Stomach (tissue), 9 donors: ENCODE data around the gene PRKCE. TPM values are rescaled to one million over a fixed set of nuclear protein-coding genes. Genes with fewer than 3 reads are reported as not detected.
"Not testable (repeated sequence)": the region's sequence is repeated elsewhere in the genome, so short reads cannot be mapped to it uniquely, and the experiment has no call there.

ENCODE experiments used
- DNase-seq, 2 donors: peaks; one replicate each; pipeline versions ENCODE4 v3.0.0 to v3.0.0-alpha.2; 2013 to 2019
- H3K27ac ChIP-seq, 5 donors: fragments of 200-600 bp in 4 of 5; sonication (generic) in 4 of 5; one replicate each; pipeline ENCODE4 v1.5.1; 2013 to 2019; ENCODE audit warnings: mild to moderate bottlenecking in 1 of 5, moderate library complexity in 1 of 5
- H3K27me3 ChIP-seq, 3 donors: fragments of 200-600 bp; sonication (generic); one replicate each; pipeline ENCODE4 v1.5.1; 2017 to 2019; ENCODE audit warnings: mixed run types in 1 of 3
- H3K36me3 ChIP-seq, 4 donors: fragments of 200-600 bp; sonication (generic); 1 replicate in 3 of 4; 2 replicates in 1 of 4; pipeline ENCODE4 v1.5.1; 2016 to 2019
- H3K4me1 ChIP-seq, 4 donors: fragments of 200-600 bp; sonication (generic); one replicate each; pipeline ENCODE4 v1.5.1; 2016 to 2019
- H3K4me3 ChIP-seq, 4 donors: fragments of 200-600 bp; sonication (generic) in 3 of 4; one replicate each; pipeline ENCODE4 v1.5.1; 2016 to 2019; ENCODE audit warnings: mild to moderate bottlenecking in 1 of 4
- H3K9me3 ChIP-seq, 4 donors: fragments of 200-600 bp; sonication (generic); one replicate each; pipeline ENCODE4 v1.5.1; 2016 to 2019
- CTCF ChIP-seq, 7 experiments: fragments of 450-650 bp in 4 of 7; fragments of 200-600 bp in 3 of 7; sonication (generic) in 3 of 7; IDR thresholded peaks; one replicate each; pipeline ENCODE4 v1.5.1; 2016 to 2019; ENCODE audit warnings: antibody characterized with exemption in 7 of 7, control low read depth in 2 of 7, mild to moderate bottlenecking in 1 of 7
- EP300 ChIP-seq: sonication (generic); formaldehyde crosslinking; IDR thresholded peaks from one replicate; pipeline ENCODE4 v1.6.1; 2017; ENCODE audit warnings: antibody characterized with exemption
- POLR2A ChIP-seq, 4 donors: fragments of 450-650 bp; IDR thresholded peaks; one replicate each; pipeline ENCODE4 v1.6.1; 2016; ENCODE audit warnings: antibody characterized with exemption in 4 of 4, control low read depth in 2 of 4, mild to moderate bottlenecking in 1 of 4, moderate library complexity in 1 of 4
- POLR2AphosphoS5 ChIP-seq, 3 donors: sonication (generic); formaldehyde crosslinking; IDR thresholded peaks; one replicate each; pipeline ENCODE4 v1.6.1; 2016; ENCODE audit warnings: antibody characterized with exemption in 3 of 3
- WGBS, 5 donors: extraction: QIAGEN DNeasy Blood & Tissue Kit in 3 of 5; methylation state at CpG; one replicate each; pipeline versions ENCODE4 v1.1.5 to v1.1.7; 2013 to 2018; 5-methylcytosine and 5-hydroxymethylcytosine counted together
- intact Hi-C: fragments of 100-400 bp; cut with DNase I; formaldehyde crosslinking; loops from one replicate; pipeline ENCODE4 v1.15.1; 2023; ENCODE audit warnings: low total_unique reads
- polyA plus RNA-seq, 3 donors: library from polyadenylated mRNA; stranded (reverse); fragments of 200-250 nt; gene quantifications; one replicate each; pipeline ENCODE4 v1.2.3, GENCODE V29; 2013
- total RNA-seq, 5 donors: library from RNA; depleted of rRNA; stranded (reverse); fragments of >200 nt; gene quantifications; one replicate each; pipeline versions ENCODE4 v1.1.0 to v1.2.3, GENCODE V29; 2014 to 2016
- donor health status: healthy with polysubstance abuse.
- donor health status: Bipolar disorder and iron deficiency.
- donor health status: healthy.

PRKCE gene
- total and polyA plus RNA-seq, 8 donors = 2.0 to 92.0 (median 10.0) TPM

GRCh38 chr2:46210063-46210462, 558.6 kb downstream of the PRKCE start:
- Histone ChIP-seq H3K36me3 (no peaks in the 10 kb centered on the region), H3K4me1 (no peaks in the 10 kb centered on the region), H3K4me3 (no peak overlapping the region), H3K9me3 (peaks cover 0 to 19% (median 18%) of the 10 kb centered on the region in 4 donors), H3K27ac (no peak overlapping the region), H3K27me3 (no peaks in the 10 kb centered on the region)
- WGBS, 5 donors = 40 to 65% (median 53%) methylated on average over 1 of the region's 1 CpG
- no peak for DNase-seq
- intact Hi-C loops = no loop called here
- no peak for TF ChIP-seq POLR2A (IDR thresholded peaks at IDR 0.05)
- TF ChIP-seq POLR2AphosphoS5 (IDR thresholded peaks at IDR 0.05) = no peak
- no peak for TF ChIP-seq EP300
- no peak for TF ChIP-seq CTCF (IDR thresholded peaks at IDR 0.05)

- intact Hi-C loops = no loop called here
- Histone ChIP-seq H3K4me1 (no peaks in the 10 kb centered on the region), H3K4me3 (no peak overlapping the region), H3K27ac (no peak overlapping the region), H3K36me3 (no peaks in the 10 kb centered on the region), H3K9me3 (peaks cover 0 to 24% (median 19%) of the 10 kb centered on the region in 4 donors), H3K27me3 (no peaks in the 10 kb centered on the region)
- DNase-seq = no peak
- WGBS, 5 donors = 61 to 78% (median 75%) methylated on average over 1 of the region's 1 CpG
- TF ChIP-seq EP300 (no peak), CTCF (IDR thresholded peaks at IDR 0.05) (no peak), POLR2AphosphoS5 (IDR thresholded peaks at IDR 0.05) (no peak)
Observed at GRCh38 chr2:46211461-46211860, 560.0 kb downstream of the PRKCE start.

- no peak for DNase-seq
- H3K9me3 ChIP-seq = peaks cover 0 to 25% (median 20%) of the 10 kb centered on the region in 4 donors
- no peak overlapping the region for H3K4me3 ChIP-seq
- TF ChIP-seq POLR2AphosphoS5 (IDR thresholded peaks at IDR 0.05) = no peak
- no peak for TF ChIP-seq CTCF (IDR thresholded peaks at IDR 0.05)
- no peak for TF ChIP-seq POLR2A (IDR thresholded peaks at IDR 0.05)
- TF ChIP-seq EP300 = no peak
- no peak overlapping the region for H3K27ac ChIP-seq
- no peaks in the 10 kb centered on the region for H3K4me1 ChIP-seq
- intact Hi-C loops = no loop called here
- 71 to 84% (median 78%) methylated on average over 2 of the region's 2 CpGs for WGBS, 5 donors
- no peaks in the 10 kb centered on the region for H3K36me3 ChIP-seq
- H3K27me3 ChIP-seq = no peaks in the 10 kb centered on the region
Observed at GRCh38 chr2:46213906-46214305, 562.4 kb downstream of the PRKCE start.

DNA sequence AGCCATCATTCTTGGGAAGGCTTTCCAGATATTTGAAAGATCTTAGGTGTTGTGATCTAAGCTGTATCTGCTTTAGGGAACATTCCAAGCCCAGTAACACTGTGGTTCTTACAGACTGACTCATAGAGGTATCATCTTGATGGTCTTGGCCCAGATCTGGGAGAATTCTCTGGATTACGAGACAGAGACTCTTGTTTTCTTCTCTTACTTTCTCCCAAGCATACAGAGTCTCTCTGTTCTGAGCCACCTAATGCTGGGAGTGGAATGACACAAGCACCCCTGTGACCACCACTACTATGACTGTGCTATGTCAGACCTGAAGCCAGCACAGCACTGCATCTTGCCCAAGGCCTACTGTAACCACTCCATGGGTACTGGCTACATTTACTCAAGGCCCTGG, 564.7 kb downstream of the PRKCE start:
- no peaks in the 10 kb centered on the region for H3K36me3 ChIP-seq
- H3K4me1 ChIP-seq = no peaks in the 10 kb centered on the region
- TF ChIP-seq POLR2AphosphoS5 (IDR thresholded peaks at IDR 0.05) = no peak
- TF ChIP-seq EP300 = no peak
- TF ChIP-seq POLR2A (IDR thresholded peaks at IDR 0.05) = no peak
- no peak for TF ChIP-seq CTCF (IDR thresholded peaks at IDR 0.05)
- H3K27me3 ChIP-seq = no peaks in the 10 kb centered on the region
- intact Hi-C loops = no loop called here
- no peak for DNase-seq
- H3K4me3 ChIP-seq = no peak overlapping the region
- H3K9me3 ChIP-seq = peaks cover 0 to 21% (median 14%) of the 10 kb centered on the region in 4 donors
- H3K27ac ChIP-seq = no peak overlapping the region
- 0% methylated on average over 1 of the region's 1 CpG; no CpG with 5 or more reads in 2 of the 5 donors for WGBS, 5 donors

GRCh38 chr2:46223514-46223913, 572.0 kb downstream of the PRKCE start:
- H3K27ac ChIP-seq, H3K27me3 ChIP-seq, intact Hi-C loops, H3K36me3 ChIP-seq, H3K4me1 ChIP-seq, H3K4me3 ChIP-seq, DNase-seq, H3K9me3 ChIP-seq: not testable (repeated sequence)
- WGBS, 5 donors = 58 to 81% (median 79%) methylated on average over 1 of the region's 1 CpG
